BE2C (cell line): ENCODE results near the gene PPP1R26. TPM values are rescaled to one million over a fixed set of nuclear protein-coding genes. Genes with fewer than 3 reads are reported as not detected.
"Not testable (repeated sequence)": the region's sequence is repeated elsewhere in the genome, so short reads cannot be mapped to it uniquely, and the experiment has no call there.

Source experiments
- DNase-seq: peaks from one replicate; pipeline ENCODE4 v3.0.0-alpha.2; 2020
- H3K27me3 ChIP-seq: fragments of 250-450 bp; sonication (Bioruptor Pico); 2 replicates; pipeline ENCODE4 v1.5.1; 2020; ENCODE audit warnings: mild to moderate bottlenecking
- H3K36me3 ChIP-seq: fragments of 250-450 bp; sonication (Bioruptor Pico); 2 replicates; pipeline ENCODE4 v1.5.1; 2020; ENCODE audit warnings: mild to moderate bottlenecking
- H3K4me1 ChIP-seq: fragments of 250-450 bp; sonication (Bioruptor Pico); 2 replicates; pipeline ENCODE4 v1.5.1; 2020
- H3K4me3 ChIP-seq: 2 replicates; pipeline ENCODE4 v1.5.1; 2011; ENCODE audit warnings: low read depth, low read length
- H3K9me3 ChIP-seq: fragments of 250-450 bp; sonication (Bioruptor Pico); 2 replicates; pipeline ENCODE4 v1.5.1; 2020
- polyA plus RNA-seq: library from polyadenylated mRNA; unstranded; fragments of >200 nt; gene quantifications from one replicate; pipeline ENCODE4 v1.2.1, GENCODE V29; 2012; ENCODE audit warnings: low read depth, missing spikeins; ENCODE audit not compliant: insufficient read length, insufficient read depth
- TF ChIP-seq, protein P1 (sequence below): IDR thresholded peaks from 2 replicates; pipeline ENCODE4 v1.5.1; 2012; ENCODE audit warnings: mild to moderate bottlenecking, low read depth, low read length

PPP1R26 gene, protein sequence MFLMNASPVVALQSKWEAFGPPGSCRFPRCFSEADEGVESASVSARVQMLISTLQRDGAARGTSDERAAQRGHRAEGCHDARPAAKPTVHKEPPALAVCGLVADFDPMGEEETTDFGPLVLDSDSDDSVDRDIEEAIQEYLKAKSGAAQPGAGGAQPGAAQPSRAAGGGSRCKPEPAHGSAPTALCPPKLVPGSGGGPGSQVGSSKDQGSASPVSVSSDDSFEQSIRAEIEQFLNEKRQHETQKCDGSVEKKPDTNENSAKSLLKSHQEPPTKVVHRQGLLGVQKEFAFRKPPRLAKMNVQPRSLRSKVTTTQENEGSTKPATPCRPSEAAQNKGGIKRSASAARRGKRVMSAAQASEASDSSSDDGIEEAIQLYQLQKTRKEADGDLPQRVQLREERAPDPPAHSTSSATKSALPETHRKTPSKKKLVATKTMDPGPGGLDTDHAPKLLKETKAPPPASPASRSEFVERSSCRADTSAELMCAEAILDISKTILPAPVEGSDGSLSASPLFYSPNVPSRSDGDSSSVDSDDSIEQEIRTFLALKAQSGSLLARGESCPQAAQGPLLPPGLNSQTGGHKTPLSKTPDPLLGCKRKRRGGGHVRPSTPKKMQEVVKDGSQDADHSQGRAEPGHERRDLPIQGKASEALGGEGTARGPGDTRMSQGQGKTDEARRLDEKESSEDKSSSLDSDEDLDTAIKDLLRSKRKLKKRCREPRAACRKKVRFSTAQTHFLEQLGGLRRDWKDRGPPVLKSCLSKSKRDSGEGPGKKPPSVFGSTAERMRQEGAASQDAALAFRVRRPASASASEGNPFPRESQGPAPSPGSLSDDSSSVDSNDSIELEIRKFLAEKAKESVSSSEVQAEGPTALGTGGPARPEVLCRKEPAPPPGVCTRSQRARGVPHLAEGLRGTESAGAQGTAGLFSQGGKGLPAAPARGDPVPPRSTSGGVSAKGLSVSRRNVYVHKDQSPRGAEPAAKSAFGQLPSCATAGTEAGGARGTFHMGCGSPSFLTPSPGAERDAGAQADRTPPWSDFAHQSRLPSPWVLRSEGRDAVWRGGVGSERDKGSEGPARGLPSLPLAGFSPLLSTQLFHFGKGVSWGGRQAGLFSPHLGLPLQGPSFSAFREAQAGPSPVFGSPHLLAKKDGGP (N-terminal part only)
- polyA plus RNA-seq, result 12.8 TPM

DNA sequence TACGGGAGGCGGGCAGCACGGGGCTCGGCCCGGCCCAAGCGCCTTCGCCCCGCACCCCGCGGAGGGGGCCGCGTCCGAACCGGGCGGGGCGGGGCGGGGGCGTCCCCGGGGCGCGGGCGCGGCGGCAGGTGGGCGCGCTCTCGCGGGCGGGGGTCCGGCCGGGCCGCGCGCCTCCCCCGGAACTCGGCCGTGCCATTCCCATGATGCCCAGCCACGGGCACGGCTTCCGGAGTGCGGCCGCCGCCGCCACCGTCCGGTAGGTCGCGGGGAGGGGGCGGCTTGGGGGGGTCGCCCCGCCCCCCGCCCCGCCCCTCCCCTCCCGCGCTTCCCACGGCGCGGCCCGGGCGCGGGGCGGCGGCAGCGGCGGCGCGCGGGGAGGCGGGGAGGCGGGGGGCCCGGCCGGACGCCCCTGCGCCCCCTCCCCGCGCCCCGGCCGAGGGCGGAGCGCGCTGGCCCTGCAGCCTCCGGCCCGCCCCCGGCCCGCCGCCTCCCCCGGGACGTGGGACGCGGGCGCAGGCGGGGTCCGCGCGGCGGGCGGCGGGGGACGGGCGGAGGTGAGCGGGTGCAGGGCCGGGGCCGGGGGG is at the start of gene PPP1R26:
Gene PPP1R26 (plus strand): TSS at position 314 of the 584 bp plus-strand sequence. CDS start 4,729 bp downstream, outside the sequence.
- TF ChIP-seq, protein P1, sequence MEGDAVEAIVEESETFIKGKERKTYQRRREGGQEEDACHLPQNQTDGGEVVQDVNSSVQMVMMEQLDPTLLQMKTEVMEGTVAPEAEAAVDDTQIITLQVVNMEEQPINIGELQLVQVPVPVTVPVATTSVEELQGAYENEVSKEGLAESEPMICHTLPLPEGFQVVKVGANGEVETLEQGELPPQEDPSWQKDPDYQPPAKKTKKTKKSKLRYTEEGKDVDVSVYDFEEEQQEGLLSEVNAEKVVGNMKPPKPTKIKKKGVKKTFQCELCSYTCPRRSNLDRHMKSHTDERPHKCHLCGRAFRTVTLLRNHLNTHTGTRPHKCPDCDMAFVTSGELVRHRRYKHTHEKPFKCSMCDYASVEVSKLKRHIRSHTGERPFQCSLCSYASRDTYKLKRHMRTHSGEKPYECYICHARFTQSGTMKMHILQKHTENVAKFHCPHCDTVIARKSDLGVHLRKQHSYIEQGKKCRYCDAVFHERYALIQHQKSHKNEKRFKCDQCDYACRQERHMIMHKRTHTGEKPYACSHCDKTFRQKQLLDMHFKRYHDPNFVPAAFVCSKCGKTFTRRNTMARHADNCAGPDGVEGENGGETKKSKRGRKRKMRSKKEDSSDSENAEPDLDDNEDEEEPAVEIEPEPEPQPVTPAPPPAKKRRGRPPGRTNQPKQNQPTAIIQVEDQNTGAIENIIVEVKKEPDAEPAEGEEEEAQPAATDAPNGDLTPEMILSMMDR, result no peak
- DNase-seq, result no peak
- H3K27me3 ChIP-seq, result peaks cover 4% of the 10 kb centered on the region

DNA sequence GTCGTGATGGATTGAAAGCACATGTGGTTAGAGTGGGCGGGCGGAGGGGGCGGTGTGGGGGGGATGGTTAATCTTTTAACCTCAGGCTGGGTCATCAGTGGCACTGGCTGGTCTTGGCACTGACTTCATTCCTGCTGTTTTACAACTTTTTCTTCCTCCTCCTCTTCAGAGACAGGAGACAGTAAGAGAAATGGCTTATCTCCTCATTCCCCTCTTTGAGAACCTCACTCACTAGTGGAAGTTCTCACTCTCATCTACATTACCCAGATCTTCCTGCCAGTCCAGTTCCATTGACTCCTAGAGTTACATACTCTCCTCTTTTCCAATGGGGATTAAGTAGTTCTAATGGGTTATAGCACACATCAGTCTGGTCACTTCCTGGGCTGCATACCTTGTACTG is 42.3 kb upstream of the PPP1R26 start:
- DNase-seq, result no peak
- H3K27me3 ChIP-seq, result no peaks in the 10 kb centered on the region
- H3K4me1 ChIP-seq, result peaks cover 10% of the 10 kb centered on the region
- H3K36me3 ChIP-seq, result no peaks in the 10 kb centered on the region
- H3K9me3 ChIP-seq, result no peaks in the 10 kb centered on the region
- H3K4me3 ChIP-seq, result no peak overlapping the region
- TF ChIP-seq, protein P1, result no peak

More for the DNA sequence above, at the start of gene PPP1R26:
- no peaks in the 10 kb centered on the region for H3K4me1 ChIP-seq
- H3K9me3 ChIP-seq, result no peaks in the 10 kb centered on the region
- peak within 1 kb of the TSS; percentile 66 for H3K4me3 ChIP-seq
- H3K36me3 ChIP-seq, result no peaks in the 10 kb centered on the region

DNA sequence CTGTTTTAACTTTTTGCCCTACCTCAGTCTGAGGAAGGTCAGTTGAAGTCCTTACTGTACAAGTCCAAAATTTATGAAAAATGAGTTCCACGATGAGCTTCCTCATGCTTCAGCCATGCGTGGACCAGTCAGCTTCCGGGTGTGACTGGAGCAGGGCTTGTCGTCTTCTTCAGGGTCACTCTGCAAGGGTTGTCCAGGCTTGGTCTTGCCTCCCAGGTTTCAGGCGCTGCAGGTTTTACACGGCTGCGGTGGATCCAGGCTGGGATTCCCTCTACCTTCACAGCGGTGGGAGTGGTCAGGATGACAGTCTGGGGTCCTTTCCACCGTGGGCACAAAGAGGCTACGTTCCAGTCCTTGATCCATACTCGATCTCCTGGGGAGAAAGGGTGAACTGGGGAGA is 41.9 kb upstream of the PPP1R26 start:
- not testable (repeated sequence) for H3K36me3 ChIP-seq, H3K4me1 ChIP-seq, H3K27me3 ChIP-seq, DNase-seq, H3K4me3 ChIP-seq, H3K9me3 ChIP-seq

DNA sequence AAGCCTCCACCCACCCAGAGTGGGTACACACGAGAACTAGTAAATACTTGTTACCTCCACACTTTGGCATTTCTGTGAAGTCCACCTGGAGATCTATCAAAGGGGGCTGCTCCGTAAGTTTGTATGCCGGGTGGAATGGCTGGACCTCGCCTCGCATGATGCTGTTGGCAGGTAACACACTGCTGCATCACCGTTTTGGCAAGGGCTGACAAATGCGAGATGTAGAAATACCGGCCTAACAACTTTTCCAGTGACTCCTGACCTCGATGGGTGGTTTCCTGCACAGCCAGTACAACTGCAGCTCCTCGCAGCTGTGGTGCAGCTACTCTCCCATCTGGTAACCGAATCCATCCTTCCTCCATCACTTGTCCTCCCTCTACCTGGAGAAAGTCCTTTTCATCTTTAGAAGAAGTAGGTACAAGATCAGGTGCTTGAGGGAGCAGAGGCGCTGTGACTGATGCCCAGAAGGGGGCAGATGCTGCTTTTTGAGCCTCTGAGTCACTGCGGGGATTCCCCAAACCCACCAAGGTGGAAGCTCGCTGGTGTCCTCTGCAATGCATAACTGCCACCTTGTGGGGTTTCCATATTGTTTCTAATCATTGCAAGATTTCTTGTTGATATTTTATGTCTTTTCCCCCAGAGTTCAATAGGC is 40.9 kb upstream of the PPP1R26 start:
- not testable (repeated sequence) for H3K4me1 ChIP-seq
- TF ChIP-seq, protein P1, result peak; percentile 50
- DNase-seq, result peak; percentile 34

DNA sequence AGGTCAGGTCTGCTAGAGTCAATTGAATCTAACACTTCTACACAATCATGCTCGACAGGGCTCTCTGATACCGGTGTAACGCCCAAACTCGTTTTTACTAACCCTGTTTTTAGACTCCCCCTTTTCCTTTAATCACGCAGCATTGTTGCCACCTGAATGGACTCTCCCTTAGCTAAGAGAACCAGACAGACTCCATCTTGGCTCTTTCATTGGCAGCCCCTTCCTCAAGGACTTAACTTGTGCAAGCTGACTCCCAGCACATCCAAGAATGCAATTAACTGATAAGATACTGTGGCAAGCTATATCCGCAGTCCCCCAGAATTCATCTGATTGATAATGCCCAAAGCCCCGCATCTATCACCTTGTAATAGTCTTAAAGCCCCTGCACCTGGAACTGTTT is 40.1 kb upstream of the PPP1R26 start:
- not testable (repeated sequence) for DNase-seq, H3K36me3 ChIP-seq, H3K9me3 ChIP-seq, H3K4me1 ChIP-seq, H3K27me3 ChIP-seq, H3K4me3 ChIP-seq

More for the DNA sequence above, 40.9 kb upstream of the PPP1R26 start:
- not testable (repeated sequence) for H3K9me3 ChIP-seq, H3K4me3 ChIP-seq, H3K27me3 ChIP-seq, H3K36me3 ChIP-seq

DNA sequence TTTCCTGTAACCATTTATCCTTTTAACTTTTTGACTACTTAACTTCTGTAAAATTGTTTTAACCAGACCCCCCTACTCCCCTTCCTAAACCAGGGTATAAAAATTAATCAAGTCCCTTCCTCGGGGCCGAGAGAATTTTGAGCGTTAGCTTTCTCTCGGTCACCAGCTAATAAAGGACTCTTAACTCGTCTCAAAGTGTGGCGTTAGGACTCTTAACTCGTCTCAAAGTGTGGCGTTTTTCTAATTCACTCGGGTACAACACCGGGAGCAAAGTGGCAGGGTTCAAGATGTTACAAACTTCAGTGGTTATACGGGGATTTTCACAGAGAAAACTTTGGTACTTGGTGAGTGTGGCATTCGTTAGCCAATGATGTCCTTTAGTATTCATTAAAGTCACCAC is 39.7 kb upstream of the PPP1R26 start:
- Histone ChIP-seq H3K36me3 (no peaks in the 10 kb centered on the region), H3K27me3 (no peaks in the 10 kb centered on the region), H3K4me3 (no peak overlapping the region), H3K4me1 (peaks cover 10% of the 10 kb centered on the region), H3K9me3 (no peaks in the 10 kb centered on the region)
- TF ChIP-seq, protein P1, result no peak
- DNase-seq, result no peak
